HT-29 (cell line): ENCODE results near the gene ZNF710. TPM values are rescaled to one million over a fixed set of nuclear protein-coding genes. Genes with fewer than 3 reads are reported as not detected.
A peak's percentile ranks its signal among the peaks of the same experiment; 100 is the strongest.

Experiments
- DNase-seq: peaks from one replicate; pipeline ENCODE4 v3.0.0-alpha.2; 2015; ENCODE audit warnings: low spot score
- total RNA-seq: library from RNA; depleted of rRNA; stranded (reverse); fragments of >200 nt; shearing (Covaris generic); gene quantifications from 2 replicates; pipeline ENCODE4 v1.2.3, GENCODE V29; 2014

ZNF710 gene
- total RNA-seq, 1 experiment from 2014 or later = 66.9 TPM

- no peak for DNase-seq
Measured at GRCh38 chr15:89991312-89991711, 9.8 kb upstream of the ZNF710 start.

- no peak for DNase-seq
Measured at GRCh38 chr15:89993349-89993748, 7.8 kb upstream of the ZNF710 start.

- no peak for DNase-seq
Measured at GRCh38 chr15:89997079-89997478, 4.0 kb upstream of the ZNF710 start.

GRCh38 chr15:89998141-89998661 is 2.9 kb upstream of the ZNF710 start:
- peak; percentile 85 for DNase-seq

GRCh38 chr15:89998923-89999675 is 2.0 kb upstream of the ZNF710 start:
- DNase-seq = peak; percentile 42

GRCh38 chr15:89999676-90000185 is 1.4 kb upstream of the ZNF710 start:
- peak; percentile 67 for DNase-seq

- DNase-seq = peak; percentile 53
Measured at GRCh38 chr15:90000186-90001001, 730 bp upstream of the ZNF710 start.

GRCh38 chr15:90001683-90002427 is 731 bp downstream of the ZNF710 start:
- peak; percentile 59 for DNase-seq

- DNase-seq = peak; percentile 60
Measured at GRCh38 chr15:90002428-90002844, 1.3 kb downstream of the ZNF710 start.

GRCh38 chr15:90003736-90004135 is 2.6 kb downstream of the ZNF710 start:
- no peak for DNase-seq

- no peak for DNase-seq
Measured at GRCh38 chr15:90004252-90004651, 3.1 kb downstream of the ZNF710 start.

- DNase-seq = no peak
Measured at GRCh38 chr15:90004671-90005070, 3.5 kb downstream of the ZNF710 start.

GRCh38 chr15:90006217-90007075 is 5.3 kb downstream of the ZNF710 start:
- no peak for DNase-seq

GRCh38 chr15:90007076-90007460 is 5.9 kb downstream of the ZNF710 start:
- no peak for DNase-seq

- DNase-seq = no peak
Measured at GRCh38 chr15:90008607-90009006, 7.5 kb downstream of the ZNF710 start.

- DNase-seq = no peak
Measured at GRCh38 chr15:90009301-90010022, 8.3 kb downstream of the ZNF710 start.

- no peak for DNase-seq
Measured at GRCh38 chr15:90011705-90012104, 10.6 kb downstream of the ZNF710 start.

- DNase-seq = no peak
Measured at GRCh38 chr15:90013503-90013937, 12.4 kb downstream of the ZNF710 start.

- no peak for DNase-seq
Measured at GRCh38 chr15:90015294-90015693, 14.2 kb downstream of the ZNF710 start.

GRCh38 chr15:90015749-90016148 is 14.6 kb downstream of the ZNF710 start:
- DNase-seq = no peak
